ENCODE results near the gene NBPF19.
"Not testable (repeated sequence)": the region's sequence is repeated elsewhere in the genome, so short reads cannot be mapped to it uniquely, and the experiment has no call there.

NBPF19 gene

GRCh38 chr1:149474745-149475144 is at the start of gene NBPF19:
Gene NBPF19, plus strand, starts transcription at chr1:149475045. Its CDS starts 888 bp downstream, at chr1:149475933.
- not testable (repeated sequence) for ATAC-seq

GRCh38 chr1:149428317-149428716 is 46.5 kb upstream of the NBPF19 start:
- ATAC-seq, result not testable (repeated sequence)

GRCh38 chr1:149445451-149445850 is 29.4 kb upstream of the NBPF19 start:
- not testable (repeated sequence) for ATAC-seq

- ATAC-seq, result not testable (repeated sequence)
These were observed 22.6 kb upstream of the NBPF19 start for GRCh38 chr1:149452196-149452595.

- ATAC-seq, result not testable (repeated sequence)
These were observed 22.2 kb upstream of the NBPF19 start for GRCh38 chr1:149452652-149453051.

GRCh38 chr1:149558350-149558825 is 83.5 kb downstream of the NBPF19 start:
- not testable (repeated sequence) for ATAC-seq

GRCh38 chr1:149561806-149562205 is 87.0 kb downstream of the NBPF19 start:
- ATAC-seq, result not testable (repeated sequence)

- ATAC-seq, result not testable (repeated sequence)
These were observed 90.6 kb downstream of the NBPF19 start for GRCh38 chr1:149565485-149565884.

GRCh38 chr1:149572763-149573162 is 97.9 kb downstream of the NBPF19 start:
- not testable (repeated sequence) for ATAC-seq

- not testable (repeated sequence) for ATAC-seq
These were observed 110.7 kb downstream of the NBPF19 start for GRCh38 chr1:149585592-149585991.
